ENCODE data around the gene CYP24A1. TPM values are rescaled to one million over a fixed set of nuclear protein-coding genes. Genes with fewer than 3 reads are reported as not detected.

CYP24A1 gene
- polyA plus RNA-seq, 1 donor: 0.88 TPM

- DNase-seq: no peak
Observed at GRCh38 chr20:54201268-54201846, 27.6 kb upstream of the CYP24A1 start.

- no peak for DNase-seq
Observed at GRCh38 chr20:54200487-54201267, 26.9 kb upstream of the CYP24A1 start.

- peak; percentile 76 for DNase-seq
Observed at GRCh38 chr20:54199721-54200176, 26.0 kb upstream of the CYP24A1 start.

GRCh38 chr20:54199283-54199682 is 25.5 kb upstream of the CYP24A1 start:
- no peak for DNase-seq

GRCh38 chr20:54197621-54198604 is 24.1 kb upstream of the CYP24A1 start:
- no peak for DNase-seq

- no peak for DNase-seq
Observed at GRCh38 chr20:54195483-54196472, 22.0 kb upstream of the CYP24A1 start.

GRCh38 chr20:54194724-54195438 is 21.1 kb upstream of the CYP24A1 start:
- DNase-seq: peak; percentile 68

GRCh38 chr20:54193817-54194216 is 20.0 kb upstream of the CYP24A1 start:
- no peak for DNase-seq

- no peak for DNase-seq
Observed at GRCh38 chr20:54190217-54190616, 16.4 kb upstream of the CYP24A1 start.

- DNase-seq: no peak
Observed at GRCh38 chr20:54189630-54190029, 15.8 kb upstream of the CYP24A1 start.

GRCh38 chr20:54188132-54188849 is 14.5 kb upstream of the CYP24A1 start:
- no peak for DNase-seq

- DNase-seq: no peak
Observed at GRCh38 chr20:54184904-54185626, 11.3 kb upstream of the CYP24A1 start.

GRCh38 chr20:54184071-54184470 is 10.3 kb upstream of the CYP24A1 start:
- no peak for DNase-seq

- DNase-seq: no peak
Observed at GRCh38 chr20:54180931-54181330, 7.1 kb upstream of the CYP24A1 start.

- no peak for DNase-seq
Observed at GRCh38 chr20:54179946-54180345, 6.2 kb upstream of the CYP24A1 start.

GRCh38 chr20:54178256-54178655 is 4.5 kb upstream of the CYP24A1 start:
- DNase-seq: no peak

GRCh38 chr20:54177378-54177777 is 3.6 kb upstream of the CYP24A1 start:
- no peak for DNase-seq

GRCh38 chr20:54176610-54177009 is 2.8 kb upstream of the CYP24A1 start:
- DNase-seq: no peak

- DNase-seq: no peak
Observed at GRCh38 chr20:54174457-54175175, 830 bp upstream of the CYP24A1 start.

Data from hindlimb muscle (tissue), 1 donor.